H1 (cell line): ENCODE results near the gene GPC6. TPM values are rescaled to one million over a fixed set of nuclear protein-coding genes. Genes with fewer than 3 reads are reported as not detected.

Experiments used
- CHD2 ChIP-seq: IDR thresholded peaks from 2 replicates; pipeline ENCODE4 v1.6.1; 2012; ENCODE audit warnings: low read length, improper control_type of control experiment
- polyA plus RNA-seq, 7 experiments: library from polyadenylated mRNA; depleted of rRNA in 3 of 7; stranded (reverse) in 5 of 7; unstranded in 2 of 7; fragments of >200 nt in 5 of 7; fragments of 200-250 nt in 2 of 7; gene quantifications; 1 replicate in 5 of 7; 2 replicates in 1 of 7; 4 replicates in 1 of 7; pipeline versions ENCODE4 v1.2.1 to v1.2.3, GENCODE V29; 2011 to 2013; ENCODE audit warnings: missing spikeins in 2 of 7, mixed read lengths in 2 of 7
- total RNA-seq: library from RNA; stranded (reverse); fragmentation: NEBNext Ultra II Directional; extraction: Animal tissue kit (Norgen Biotek cat#: 25700); gene quantifications from 2 replicates; pipeline ENCODE4 v1.2.1, GENCODE V29; 2021

The GPC6 gene
- total and polyA plus RNA-seq, 2 of the 8 experiments (the other 6 are each of a cell fraction or from before 2014, with no cell fraction given): 5.4 to 12.0 TPM

GRCh38 chr13:94079876-94080275 is 853.3 kb downstream of the GPC6 start (continued):
- no peak for TF ChIP-seq CHD2
- TF ChIP-seq, all 59 proteins: peak for 0
